CD8-positive, alpha-beta memory T cell (primary cell): ENCODE results near the gene KIAA1191. TPM values are rescaled to one million over a fixed set of nuclear protein-coding genes. Genes with fewer than 3 reads are reported as not detected.

ENCODE experiments used
- CTCF ChIA-PET: fragments of 350-600 bp; sonication (Branson Sonifier 250); formaldehyde crosslinking; loops from one replicate; lab custom pipeline; 2021; ENCODE audit warnings: antibody characterized with exemption; lab: Charles Lee
- POLR2A ChIA-PET: fragments of 350-600 bp; sonication (Branson Sonifier 250); formaldehyde crosslinking; loops from one replicate; lab custom pipeline; 2021; ENCODE audit warnings: antibody characterized with exemption; lab: Charles Lee
- DNase-seq, 5 donors: peaks; one replicate each; pipeline versions ENCODE4 v3.0.0 to v3.0.0-alpha.2; 2020 to 2022; ENCODE audit warnings: mixed read lengths in 1 of 5
- H3K27ac ChIP-seq: one replicate; pipeline ENCODE4 v1.7.0; 2013; ENCODE audit warnings: low read depth, mild to moderate bottlenecking, low read length, moderate library complexity
- H3K27me3 ChIP-seq: 2 replicates; pipeline ENCODE4 v1.7.0; 2013; ENCODE audit warnings: low read length, mild to moderate bottlenecking; ENCODE audit not compliant: insufficient read depth, poor library complexity, severe bottlenecking
- H3K36me3 ChIP-seq: 2 replicates; pipeline ENCODE4 v1.7.0; 2013; ENCODE audit warnings: mild to moderate bottlenecking, low read length, moderate library complexity; ENCODE audit not compliant: insufficient read depth
- H3K4me1 ChIP-seq: 2 replicates; pipeline ENCODE4 v1.7.0; 2013; ENCODE audit warnings: mild to moderate bottlenecking, low read length, moderate library complexity; ENCODE audit not compliant: insufficient read depth
- H3K4me3 ChIP-seq: 2 replicates; pipeline ENCODE4 v1.7.0; 2013; ENCODE audit warnings: mild to moderate bottlenecking, low read length
- H3K9me3 ChIP-seq: 2 replicates; pipeline ENCODE4 v1.7.0; 2013; ENCODE audit warnings: mild to moderate bottlenecking, low read length
- H3K27ac Mint-ChIP-seq, 8 donors: one replicate each; pipeline ENCODE4 v1.8.0; 2020 to 2021; ENCODE audit warnings: mixed read lengths in 8 of 8, mild to moderate bottlenecking in 6 of 8, inconsistent platforms in 3 of 8, moderate library complexity in 3 of 8
- H3K27me3 Mint-ChIP-seq, 2 donors: one replicate each; pipeline ENCODE4 v1.8.0; 2020 to 2021; ENCODE audit warnings: mixed read lengths in 2 of 2, mild to moderate bottlenecking in 1 of 2, moderate library complexity in 1 of 2
- H3K36me3 Mint-ChIP-seq, 3 donors: one replicate each; pipeline ENCODE4 v1.8.0; 2020 to 2021; ENCODE audit warnings: mixed read lengths in 3 of 3, inconsistent platforms in 1 of 3, mild to moderate bottlenecking in 1 of 3
- H3K4me1 Mint-ChIP-seq, 3 donors: one replicate each; pipeline ENCODE4 v1.8.0; 2020 to 2021; ENCODE audit warnings: mixed read lengths in 3 of 3, inconsistent platforms in 1 of 3, mild to moderate bottlenecking in 1 of 3
- H3K4me3 Mint-ChIP-seq, 7 donors: one replicate each; pipeline ENCODE4 v1.8.0; 2020 to 2021; ENCODE audit warnings: mixed read lengths in 7 of 7, mild to moderate bottlenecking in 6 of 7, moderate library complexity in 4 of 7, inconsistent platforms in 2 of 7
- H3K9me3 Mint-ChIP-seq, 5 donors: one replicate each; pipeline ENCODE4 v1.8.0; 2020 to 2022; ENCODE audit warnings: mixed read lengths in 5 of 5, mild to moderate bottlenecking in 3 of 5, moderate library complexity in 2 of 5, inconsistent platforms in 1 of 5
- polyA plus RNA-seq: library from polyadenylated mRNA; unstranded; fragments of 300-500 nt; fragmentation: Illumina TruSeq; gene quantifications from one replicate; pipeline ENCODE4 v1.2.3, GENCODE V29; 2021
- total RNA-seq, 2 experiments: library from RNA; stranded (reverse); gene quantifications; one replicate each; pipeline ENCODE4 v1.2.3, GENCODE V29; 2021

KIAA1191 gene
- total and polyA plus RNA-seq, 3 experiments from 2014 or later = 35.6 to 63.6 (median 37.0) TPM

DNA sequence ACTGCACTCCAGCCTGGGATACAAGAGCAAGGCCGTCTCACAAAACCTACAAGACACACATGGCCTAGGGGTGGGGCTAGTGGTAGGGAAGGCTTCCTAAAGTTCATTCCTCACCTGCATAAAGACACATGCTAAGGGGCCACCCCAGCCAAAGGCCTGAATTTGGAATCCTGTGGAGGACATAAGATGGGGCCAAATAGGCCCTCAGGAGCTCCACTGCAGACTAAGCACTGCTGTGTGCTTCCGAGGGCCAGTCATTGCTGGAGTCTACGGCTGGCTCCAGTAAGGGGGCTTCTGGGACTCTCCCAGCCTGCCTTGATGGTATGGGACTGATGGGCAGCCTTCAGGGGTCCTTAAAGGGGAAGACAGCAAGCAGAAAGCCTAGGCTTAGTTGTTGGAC, 21.2 kb upstream of the KIAA1191 start:
- Histone ChIP-seq H3K9me3 (no peaks in the 10 kb centered on the region), H3K36me3 (peaks cover 31% of the 10 kb centered on the region), H3K27ac (no peak overlapping the region), H3K27me3 (no peaks in the 10 kb centered on the region), H3K4me3 (no peak overlapping the region), H3K4me1 (peaks cover 16% of the 10 kb centered on the region)
- H3K36me3 Mint-ChIP-seq = peaks cover 0 to 70% (median 12%) of the 10 kb centered on the region in 3 donors
- H3K27ac Mint-ChIP-seq = peak overlapping the region in 2 of 8 donors; percentile 17 to 43
- H3K4me1 Mint-ChIP-seq = peaks cover 13 to 21% (median 17%) of the 10 kb centered on the region in 3 donors
- ChIA-PET CTCF (no interaction called here), POLR2A (no interaction called here)
- no peak for DNase-seq
- H3K27me3 Mint-ChIP-seq = no peaks in the 10 kb centered on the region
- peak overlapping the region in 1 of 7 donors; percentile 38 for H3K4me3 Mint-ChIP-seq
- no peaks in the 10 kb centered on the region for H3K9me3 Mint-ChIP-seq

DNA sequence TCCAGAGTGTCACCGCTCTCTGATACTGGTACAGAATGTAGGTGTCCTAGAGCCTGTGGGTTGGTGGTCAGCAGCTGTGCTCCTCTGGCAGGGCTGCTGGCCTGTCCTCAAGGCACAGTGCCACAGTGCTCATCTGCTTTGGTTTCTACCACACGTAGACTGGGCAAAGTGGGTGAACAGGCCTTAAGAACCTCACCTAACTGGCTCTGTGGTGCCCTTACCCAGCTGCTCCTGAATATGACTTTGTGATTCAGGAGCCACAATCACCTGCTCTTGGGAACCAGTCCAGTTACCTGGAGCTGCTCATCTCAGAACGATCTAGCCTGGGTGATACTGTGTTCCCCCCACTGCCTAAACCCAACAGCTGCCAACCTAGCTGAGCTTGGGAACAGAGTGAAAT, 20.4 kb upstream of the KIAA1191 start:
- Histone ChIP-seq H3K27ac (no peak overlapping the region), H3K4me1 (peaks cover 9% of the 10 kb centered on the region), H3K36me3 (peaks cover 31% of the 10 kb centered on the region), H3K9me3 (no peaks in the 10 kb centered on the region), H3K27me3 (no peaks in the 10 kb centered on the region), H3K4me3 (no peak overlapping the region)
- Mint-ChIP-seq H3K36me3 (peaks cover 0 to 68% (median 10%) of the 10 kb centered on the region in 3 donors), H3K4me1 (peaks cover 6 to 14% (median 10%) of the 10 kb centered on the region in 3 donors), H3K27me3 (no peaks in the 10 kb centered on the region), H3K27ac (no peak overlapping the region), H3K4me3 (no peak overlapping the region), H3K9me3 (no peaks in the 10 kb centered on the region)
- no peak for DNase-seq
- CTCF ChIA-PET = interaction anchor here (0.6 kb wide), 1 partner anchor 56 kb away, joined by 3 read pairs; no protein-coding TSS in a partner anchor
- POLR2A ChIA-PET = no interaction called here

DNA sequence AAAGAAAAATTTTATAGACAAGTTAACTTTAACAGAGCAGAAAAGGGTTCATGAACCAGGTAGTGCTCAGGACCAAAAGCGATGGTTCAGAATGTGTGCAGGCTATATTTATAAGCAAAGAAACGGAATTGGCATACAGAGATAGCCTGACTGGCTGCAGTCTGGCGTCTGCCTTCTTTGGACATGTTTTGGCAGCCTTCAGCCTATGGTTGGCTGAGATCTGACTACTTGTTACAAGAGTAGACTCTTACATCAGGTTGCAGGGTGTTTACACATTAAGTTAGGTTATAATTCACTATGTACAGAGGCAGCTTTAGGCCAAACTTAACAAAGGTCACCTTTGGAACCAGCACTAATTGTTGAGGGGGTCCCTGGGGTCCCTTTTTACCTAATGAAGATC, 19.9 kb upstream of the KIAA1191 start:
- H3K36me3 Mint-ChIP-seq = peaks cover 0 to 67% (median 10%) of the 10 kb centered on the region in 3 donors
- DNase-seq = no peak
- no peak overlapping the region for H3K27ac Mint-ChIP-seq

DNA sequence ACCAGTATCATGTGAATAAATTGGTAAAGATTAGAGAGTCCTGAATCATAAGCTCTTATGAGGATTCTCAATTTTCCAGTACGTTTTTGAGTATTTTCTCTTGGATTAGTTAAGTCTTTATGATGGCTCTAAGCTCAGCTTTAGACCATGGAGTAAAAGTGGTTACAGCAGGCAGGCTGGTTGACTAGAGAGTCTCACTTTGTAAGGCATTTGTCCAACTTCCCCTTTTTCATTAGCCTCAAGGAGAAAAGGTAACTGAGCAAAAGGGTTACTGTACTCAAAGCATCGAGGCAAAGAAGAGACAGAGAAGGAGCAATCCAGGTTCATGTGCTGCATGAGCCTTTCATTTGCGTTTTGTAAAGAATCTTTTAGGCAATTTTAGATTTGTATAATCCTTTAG, 18.3 kb upstream of the KIAA1191 start:
- POLR2A ChIA-PET = interaction anchor here (0.6 kb wide), 1 partner anchor 13 kb away, joined by 10 read pairs; no protein-coding TSS in a partner anchor

More for the DNA sequence above, 19.9 kb upstream of the KIAA1191 start:
- ChIA-PET CTCF (interaction anchor here (0.6 to 1.3 kb wide), 2 partner anchors 13 to 56 kb away, joined by 3 read pairs; no protein-coding TSS in a partner anchor), POLR2A (no interaction called here)
- Histone ChIP-seq H3K4me1 (peaks cover 3% of the 10 kb centered on the region), H3K4me3 (no peak overlapping the region), H3K27ac (no peak overlapping the region), H3K36me3 (peaks cover 31% of the 10 kb centered on the region), H3K27me3 (no peaks in the 10 kb centered on the region), H3K9me3 (no peaks in the 10 kb centered on the region)
- Mint-ChIP-seq H3K27me3 (no peaks in the 10 kb centered on the region), H3K4me3 (no peak overlapping the region), H3K9me3 (no peaks in the 10 kb centered on the region), H3K4me1 (peaks cover 2 to 8% (median 4%) of the 10 kb centered on the region in 3 donors)

DNA sequence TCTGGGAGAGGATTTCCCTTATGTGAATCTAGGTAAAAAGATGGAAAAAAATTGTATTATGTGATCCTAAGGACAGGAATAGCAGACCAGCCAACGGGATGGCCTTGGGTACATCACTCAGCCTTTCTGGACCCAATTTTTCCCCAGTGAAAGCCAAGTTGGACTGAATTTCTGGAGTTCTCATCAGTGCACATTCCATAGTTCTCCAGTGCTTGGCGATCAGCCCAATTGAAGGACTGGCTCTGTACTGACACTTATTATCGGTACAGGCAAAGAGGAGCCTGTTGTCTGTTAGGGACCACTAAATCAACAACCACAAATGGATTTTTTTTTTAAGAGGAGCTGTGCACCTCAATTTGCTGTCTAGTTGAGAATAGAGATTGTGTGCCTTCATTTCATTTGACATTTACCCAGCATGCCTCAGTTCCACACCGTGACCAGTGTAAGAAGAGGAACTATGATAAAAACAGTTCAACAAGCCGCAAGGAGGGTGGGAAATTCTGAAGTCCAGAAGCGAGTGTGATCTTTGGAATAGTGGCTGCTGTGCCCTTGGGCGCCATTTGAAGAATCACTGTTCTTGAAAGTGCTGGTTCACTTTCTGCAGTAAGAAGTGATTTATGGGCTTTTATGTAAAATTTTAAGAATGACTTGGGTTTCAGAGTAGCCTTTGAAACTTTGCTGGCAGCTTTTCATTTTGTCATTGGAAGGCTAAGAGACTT, 11.7 kb upstream of the KIAA1191 start:
- Mint-ChIP-seq H3K36me3 (peaks cover 0 to 31% (median 0%) of the 10 kb centered on the region in 3 donors), H3K9me3 (no peaks in the 10 kb centered on the region), H3K4me1 (no peaks in the 10 kb centered on the region), H3K27me3 (no peaks in the 10 kb centered on the region), H3K27ac (peak overlapping the region in 1 of 8 donors; percentile 64), H3K4me3 (no peak overlapping the region)
- Histone ChIP-seq H3K36me3 (no peaks in the 10 kb centered on the region), H3K27ac (no peak overlapping the region), H3K4me3 (no peak overlapping the region), H3K27me3 (no peaks in the 10 kb centered on the region), H3K4me1 (no peaks in the 10 kb centered on the region), H3K9me3 (no peaks in the 10 kb centered on the region)
- ChIA-PET POLR2A (no interaction called here), CTCF (no interaction called here)
- peak in 1 of 5 donors; percentile 8 for DNase-seq

More for the DNA sequence above, 18.3 kb upstream of the KIAA1191 start:
- Mint-ChIP-seq H3K36me3 (peaks cover 0 to 54% (median 10%) of the 10 kb centered on the region in 3 donors), H3K27ac (no peak overlapping the region), H3K9me3 (no peaks in the 10 kb centered on the region), H3K4me1 (no peaks in the 10 kb centered on the region), H3K27me3 (no peaks in the 10 kb centered on the region), H3K4me3 (peak overlapping the region in 1 of 7 donors; percentile 5)
- H3K9me3 ChIP-seq = no peaks in the 10 kb centered on the region
- no peaks in the 10 kb centered on the region for H3K4me1 ChIP-seq
- no peak overlapping the region for H3K27ac ChIP-seq
- no peaks in the 10 kb centered on the region for H3K27me3 ChIP-seq
- CTCF ChIA-PET = interaction anchor here (0.9 to 1.0 kb wide), 2 partner anchors 9 to 18 kb away, joined by 4 read pairs; partner anchors contain the start of gene KIAA1191
- H3K36me3 ChIP-seq = peaks cover 21% of the 10 kb centered on the region
- no peak overlapping the region for H3K4me3 ChIP-seq
- no peak for DNase-seq

DNA sequence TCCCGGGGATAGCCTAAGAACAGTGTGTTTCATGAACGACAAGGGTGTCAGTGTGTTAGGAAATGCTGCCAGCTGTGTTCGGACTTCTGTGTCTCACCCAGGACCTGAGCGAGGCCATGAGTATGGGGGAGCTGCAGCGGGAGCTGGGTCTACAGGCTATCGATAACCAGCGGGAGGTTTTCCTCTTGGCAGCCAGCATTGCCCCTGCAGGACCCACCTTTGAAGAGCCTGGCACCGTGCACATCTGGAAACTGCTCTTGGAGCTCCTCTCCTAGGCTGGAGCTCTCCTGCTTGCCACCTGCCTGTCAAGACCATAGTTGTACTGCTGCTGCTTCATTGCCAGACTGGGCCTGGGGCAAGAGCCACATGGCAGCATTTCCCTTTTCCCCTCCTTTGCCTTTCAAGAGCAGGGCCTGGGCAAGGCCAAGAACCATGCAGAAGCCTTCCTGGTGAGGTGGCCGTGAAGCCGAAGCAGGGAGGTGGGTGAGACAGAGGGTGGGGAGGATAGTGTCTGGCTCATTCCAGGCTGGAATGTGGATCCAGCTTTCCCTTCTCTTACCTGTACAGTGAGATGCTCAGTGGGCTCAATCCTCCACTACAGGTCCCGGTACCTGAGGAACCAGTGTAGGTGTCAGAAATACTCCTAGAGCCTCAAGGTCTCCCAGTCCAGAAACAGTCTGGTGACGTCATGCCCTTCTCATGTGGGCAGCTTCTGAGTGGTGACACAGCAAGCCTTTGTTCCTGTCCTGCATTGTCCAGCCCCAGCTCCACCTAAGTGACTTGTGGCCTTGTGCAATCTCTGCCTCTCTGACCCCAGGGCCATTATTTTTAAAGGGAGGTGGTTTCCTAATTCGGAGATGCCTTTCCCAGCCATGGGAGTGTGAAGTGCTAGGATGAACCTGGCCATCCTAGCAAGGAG, 10.3 kb upstream of the KIAA1191 start:
- DNase-seq = peak in 1 of 5 donors; percentile 34
- Histone ChIP-seq H3K36me3 (no peaks in the 10 kb centered on the region), H3K27ac (no peak overlapping the region), H3K9me3 (no peaks in the 10 kb centered on the region), H3K4me1 (no peaks in the 10 kb centered on the region), H3K4me3 (no peak overlapping the region), H3K27me3 (no peaks in the 10 kb centered on the region)
- no peak overlapping the region for H3K4me3 Mint-ChIP-seq
- H3K27ac Mint-ChIP-seq = peak overlapping the region in 1 of 8 donors; percentile 66
- H3K27me3 Mint-ChIP-seq = no peaks in the 10 kb centered on the region
- H3K36me3 Mint-ChIP-seq = peaks cover 0 to 41% (median 9%) of the 10 kb centered on the region in 3 donors
- peaks cover 5 to 12% (median 9%) of the 10 kb centered on the region in 3 donors for H3K4me1 Mint-ChIP-seq
- H3K9me3 Mint-ChIP-seq = no peaks in the 10 kb centered on the region
- ChIA-PET POLR2A (no interaction called here), CTCF (interaction anchor here (1.6 kb wide), 1 partner anchor 8 kb away, joined by 4 read pairs; no protein-coding TSS in a partner anchor)

DNA sequence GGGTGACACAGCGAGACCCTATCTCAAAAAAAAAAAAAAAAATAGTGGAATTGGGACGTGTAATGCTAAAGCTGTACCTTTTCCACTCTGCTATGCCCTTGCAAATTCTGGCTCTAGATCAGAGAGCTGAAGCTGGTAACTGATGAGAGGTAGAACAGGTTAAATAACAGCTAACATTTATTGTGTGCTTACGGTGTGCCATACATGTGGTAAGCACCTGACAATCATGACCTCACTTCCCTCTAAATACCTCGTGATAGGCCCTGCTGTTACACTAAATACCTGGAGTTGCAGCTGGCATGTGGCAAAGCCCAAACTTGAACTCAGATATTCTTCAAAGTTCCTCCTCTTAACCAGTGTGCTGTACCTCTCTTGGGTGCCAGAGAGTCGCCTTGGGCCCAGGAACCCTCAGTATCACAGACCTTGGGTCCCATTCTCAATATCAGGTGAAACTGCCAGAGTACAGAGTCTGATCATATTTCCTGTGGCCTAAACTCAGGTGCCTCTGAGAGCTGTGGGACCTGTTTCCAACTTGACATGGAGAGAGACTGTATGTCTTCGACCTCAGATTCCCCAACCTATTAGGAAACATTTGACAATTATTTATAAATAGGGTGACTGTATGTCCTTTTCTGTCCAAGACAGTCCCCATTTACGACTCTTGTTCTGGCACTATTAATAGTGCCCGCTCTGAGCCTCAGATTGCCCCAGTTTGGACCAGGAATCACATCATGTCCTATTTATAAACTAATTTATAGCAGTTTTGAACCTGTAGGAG, 8.6 kb upstream of the KIAA1191 start:
- H3K27ac ChIP-seq = no peak overlapping the region
- Mint-ChIP-seq H3K27ac (peak overlapping the region in 1 of 8 donors; percentile 38), H3K4me3 (peak overlapping the region in 1 of 7 donors; percentile 58), H3K4me1 (peaks cover 8 to 16% (median 14%) of the 10 kb centered on the region in 3 donors), H3K36me3 (peaks cover 0 to 41% (median 9%) of the 10 kb centered on the region in 3 donors), H3K27me3 (no peaks in the 10 kb centered on the region), H3K9me3 (no peaks in the 10 kb centered on the region)
- peak in 1 of 5 donors; percentile 1 for DNase-seq
- ChIA-PET CTCF (interaction anchor here (1.6 kb wide), 1 partner anchor 9 kb away, joined by 4 read pairs; no protein-coding TSS in a partner anchor), POLR2A (interaction anchor here (0.6 kb wide), 1 partner anchor 46 kb away, joined by 3 read pairs; no protein-coding TSS in a partner anchor)
- no peaks in the 10 kb centered on the region for H3K9me3 ChIP-seq
- no peak overlapping the region for H3K4me3 ChIP-seq
- H3K4me1 ChIP-seq = no peaks in the 10 kb centered on the region
- no peaks in the 10 kb centered on the region for H3K36me3 ChIP-seq
- no peaks in the 10 kb centered on the region for H3K27me3 ChIP-seq
